IMR-90 (cell line): Measurements from ENCODE around the gene CSGALNACT2. TPM values are rescaled to one million over a fixed set of nuclear protein-coding genes. Genes with fewer than 3 reads are reported as not detected.

Experiments used
- ATAC-seq: fragments of 200-7000 bp; cut with Tn5 transposase; 2 replicates; pipeline ENCODE4 v1.9.1; 2020; ENCODE audit warnings: low read depth, mild to moderate bottlenecking, moderate library complexity
- BruUV-seq: library from RNA; stranded (reverse); fragments of 400-500 nt; replicated peaks from 2 replicates; lab custom pipeline; 2021; lab: Mats Ljungman, UMichigan
- CTCF ChIA-PET: fragments of 300-600 bp; formaldehyde crosslinking; extraction: SDS; loops from one replicate; lab custom pipeline; 2021; ENCODE audit warnings: antibody characterized with exemption; lab: Yijun Ruan, JAX
- POLR2A ChIA-PET: fragments of 300-600 bp; sonication (Branson Sonifier 250); formaldehyde crosslinking; loops from one replicate; lab custom pipeline; 2022; ENCODE audit warnings: antibody characterized with exemption; ENCODE audit not compliant: unreplicated experiment; lab: Charles Lee
- DNase-seq: peaks from one replicate; pipeline ENCODE4 v3.0.0; 2013
- H2AFZ ChIP-seq: replicated peaks from 2 replicates; pipeline ENCODE3; 2013; ENCODE audit warnings: low read length, mild to moderate bottlenecking; ENCODE audit not compliant: poor library complexity
- H2AK5ac ChIP-seq: 2 replicates; pipeline ENCODE4 v1.6.1; 2013; ENCODE audit warnings: low read depth, low read length, inconsistent platforms
- H2AK9ac ChIP-seq: replicated peaks from 2 replicates; pipeline ENCODE3; 2013; ENCODE audit warnings: mild to moderate bottlenecking, low read depth, low read length, moderate library complexity; ENCODE audit not compliant: poor library complexity
- H2BK120ac ChIP-seq: 2 replicates; pipeline ENCODE4 v1.6.1; 2013; ENCODE audit warnings: low read depth, low read length, inconsistent platforms
- H2BK15ac ChIP-seq: 3 replicates; pipeline ENCODE4 v1.6.1; 2013; ENCODE audit warnings: low read depth, low read length, inconsistent platforms
- H2BK20ac ChIP-seq: 2 replicates; pipeline ENCODE4 v1.6.1; 2013; ENCODE audit warnings: low read depth, mild to moderate bottlenecking, inconsistent platforms, low read length, moderate library complexity
- H2BK5ac ChIP-seq: 2 replicates; pipeline ENCODE4 v1.6.1; 2013; ENCODE audit warnings: mild to moderate bottlenecking, low read depth, low read length, inconsistent platforms; ENCODE audit not compliant: poor library complexity, severe bottlenecking
- H3K14ac ChIP-seq: replicated peaks from 2 replicates; pipeline ENCODE4 v1.6.1; 2013; ENCODE audit warnings: low read depth, low read length, inconsistent platforms
- H3K18ac ChIP-seq: 2 replicates; pipeline ENCODE4 v1.6.1; 2013; ENCODE audit warnings: low read depth, low read length, control low read depth
- H3K23ac ChIP-seq: 2 replicates; pipeline ENCODE4 v1.6.1; 2013; ENCODE audit warnings: low read depth, low read length, inconsistent platforms
- H3K27ac ChIP-seq: 2 replicates; pipeline ENCODE4 v1.5.1; 2013; ENCODE audit warnings: mild to moderate bottlenecking, control low read depth, low read length; ENCODE audit not compliant: insufficient read depth
- H3K27me3 ChIP-seq: 2 replicates; pipeline ENCODE4 v1.6.1; 2013; ENCODE audit warnings: low read length; ENCODE audit not compliant: control insufficient read depth, insufficient read depth
- H3K36me3 ChIP-seq: 2 replicates; pipeline ENCODE4 v1.6.1; 2013; ENCODE audit warnings: low read length, mixed read lengths; ENCODE audit not compliant: control insufficient read depth, insufficient read depth
- H3K4ac ChIP-seq: 2 replicates; pipeline ENCODE4 v1.6.1; 2013; ENCODE audit warnings: low read depth, low read length, inconsistent platforms
- H3K4me1 ChIP-seq: 2 replicates; pipeline ENCODE4 v1.6.1; 2013; ENCODE audit warnings: low read length, mixed read lengths; ENCODE audit not compliant: control insufficient read depth, insufficient read depth
- H3K4me2 ChIP-seq: 2 replicates; pipeline ENCODE4 v1.6.1; 2013; ENCODE audit warnings: low read depth, mild to moderate bottlenecking, control low read depth, low read length, moderate library complexity
- H3K4me3 ChIP-seq: 2 replicates; pipeline ENCODE4 v1.5.1; 2013; ENCODE audit warnings: low read depth, mild to moderate bottlenecking, control low read depth, low read length, moderate library complexity; ENCODE audit not compliant: insufficient read depth
- H3K56ac ChIP-seq: 2 replicates; pipeline ENCODE4 v1.6.1; 2013; ENCODE audit warnings: low read length, inconsistent platforms; ENCODE audit not compliant: insufficient read depth; ENCODE audit errors: extremely low read depth
- H3K79me1 ChIP-seq, 2 experiments: 2 replicates each; pipeline ENCODE4 v1.6.1; 2013; ENCODE audit warnings: low read length in 2 of 2, inconsistent platforms in 1 of 2, low read depth in 1 of 2
- H3K9ac ChIP-seq: 2 replicates; pipeline ENCODE4 v1.6.1; 2013; ENCODE audit warnings: low read depth, low read length, control low read depth
- H3K9me1 ChIP-seq: 2 replicates; pipeline ENCODE4 v1.6.1; 2013; ENCODE audit warnings: low read length, inconsistent platforms; ENCODE audit not compliant: insufficient read depth
- H3K9me3 ChIP-seq: 2 replicates; pipeline ENCODE4 v1.6.1; 2013; ENCODE audit warnings: low read length; ENCODE audit not compliant: control insufficient read depth, insufficient read depth
- H4K20me1 ChIP-seq: 2 replicates; pipeline ENCODE4 v1.6.1; 2013; ENCODE audit warnings: low read length, inconsistent platforms; ENCODE audit not compliant: insufficient read depth
- H4K5ac ChIP-seq: 2 replicates; pipeline ENCODE4 v1.6.1; 2013; ENCODE audit warnings: mild to moderate bottlenecking, low read depth, low read length, control low read depth
- H4K8ac ChIP-seq, 2 experiments: 2 replicates each; pipeline ENCODE4 v1.6.1; 2013; ENCODE audit warnings: low read depth in 2 of 2, low read length in 2 of 2, control low read depth in 1 of 2, inconsistent platforms in 1 of 2
- H4K91ac ChIP-seq: 2 replicates; pipeline ENCODE4 v1.6.1; 2013; ENCODE audit warnings: low read depth, low read length, inconsistent platforms; ENCODE audit not compliant: insufficient read depth
- CHD1 ChIP-seq: IDR thresholded peaks from 2 replicates; pipeline ENCODE4 v1.6.1; 2012; ENCODE audit warnings: low read depth, low read length, improper control_type of control experiment
- ELK1 ChIP-seq: fragments of 150-350 bp; IDR thresholded peaks from 2 replicates; pipeline ENCODE4 v1.6.1; 2016; ENCODE audit warnings: low read depth, mild to moderate bottlenecking, low read length, moderate library complexity, borderline replicate concordance
- FOS ChIP-seq: fragments of 150-350 bp; IDR thresholded peaks from 2 replicates; pipeline ENCODE4 v1.6.1; 2016; ENCODE audit warnings: low read depth, low read length
- MAFK ChIP-seq: IDR thresholded peaks from 2 replicates; pipeline ENCODE4 v1.6.1; 2012; ENCODE audit warnings: low read depth, low read length, improper control_type of control experiment
- MAZ ChIP-seq: IDR thresholded peaks from 2 replicates; pipeline ENCODE4 v1.6.1; 2012; ENCODE audit warnings: low read depth, mild to moderate bottlenecking, low read length, improper control_type of control experiment, moderate library complexity, borderline replicate concordance
- MXI1 ChIP-seq: IDR thresholded peaks from 2 replicates; pipeline ENCODE4 v1.6.1; 2012; ENCODE audit warnings: low read depth, mild to moderate bottlenecking, low read length, moderate library complexity, borderline replicate concordance
- RAD21 ChIP-seq: IDR thresholded peaks from 2 replicates; pipeline ENCODE4 v1.6.1; 2012; ENCODE audit warnings: low read length, improper control_type of control experiment
- RCOR1 ChIP-seq: IDR thresholded peaks from 2 replicates; pipeline ENCODE4 v1.6.1; 2012; ENCODE audit warnings: mild to moderate bottlenecking, low read length, improper control_type of control experiment; ENCODE audit not compliant: insufficient replicate concordance
- RFX5 ChIP-seq: IDR thresholded peaks from 2 replicates; pipeline ENCODE4 v1.8.0; 2012; ENCODE audit warnings: low read depth, mild to moderate bottlenecking, low read length, moderate library complexity
- SMC3 ChIP-seq: fragments of 150-350 bp; IDR thresholded peaks from 2 replicates; pipeline ENCODE4 v1.6.1; 2016; ENCODE audit warnings: low read depth, mild to moderate bottlenecking, antibody characterized with exemption, low read length, moderate library complexity
- WGBS, 2 experiments: methylation state at CpG; one replicate each; pipeline versions ENCODE4 v1.1.5 to v1.1.7; 2013; ENCODE audit warnings: missing lambda C conversion rate in 2 of 2; ENCODE audit not compliant: insufficient read length in 1 of 2; ENCODE audit errors: extremely low coverage in 2 of 2; 5-methylcytosine and 5-hydroxymethylcytosine counted together
- dilution Hi-C: fragments of 300-500 bp; cut with HindIII; formaldehyde crosslinking; loops from one replicate; pipeline ENCODE4 v1.14.3; 2018; ENCODE audit warnings: low sequenced_read_pairs; ENCODE audit not compliant: unreplicated experiment
- in situ Hi-C: fragments of 300-500 bp; cut with MboI; formaldehyde crosslinking; loops from 3 replicates; pipeline ENCODE4 v1.14.3; 2019; ENCODE audit warnings: low sequenced_read_pairs, inconsistent platforms, mixed read lengths
- intact Hi-C: fragments of 100-400 bp; cut with micrococcal nuclease; formaldehyde crosslinking; loops from 2 replicates; pipeline ENCODE4 v1.10.0; 2022
- polyA plus RNA-seq, 3 experiments: library from polyadenylated mRNA; depleted of rRNA; stranded (reverse); fragments of >200 nt; gene quantifications; 2 replicates each; pipeline ENCODE4 v1.2.3, GENCODE V29; 2012; ENCODE audit warnings: low replicate concordance in 1 of 3
- total RNA-seq: library from RNA; depleted of rRNA; stranded (reverse); fragments of >200 nt; gene quantifications from 2 replicates; pipeline ENCODE4 v1.2.3, GENCODE V29; 2012
- TF ChIP-seq, protein P1 (sequence below): conservative IDR thresholded peaks from 2 replicates; pipeline ENCODE4 v1.5.1; 2012; ENCODE audit warnings: mild to moderate bottlenecking, low read depth, low read length, improper control_type of control experiment

CSGALNACT2 gene
- total and polyA plus RNA-seq, 2 of the 4 experiments (the other 2 are of a cell fraction) = 6.5 to 13.1 TPM

DNA sequence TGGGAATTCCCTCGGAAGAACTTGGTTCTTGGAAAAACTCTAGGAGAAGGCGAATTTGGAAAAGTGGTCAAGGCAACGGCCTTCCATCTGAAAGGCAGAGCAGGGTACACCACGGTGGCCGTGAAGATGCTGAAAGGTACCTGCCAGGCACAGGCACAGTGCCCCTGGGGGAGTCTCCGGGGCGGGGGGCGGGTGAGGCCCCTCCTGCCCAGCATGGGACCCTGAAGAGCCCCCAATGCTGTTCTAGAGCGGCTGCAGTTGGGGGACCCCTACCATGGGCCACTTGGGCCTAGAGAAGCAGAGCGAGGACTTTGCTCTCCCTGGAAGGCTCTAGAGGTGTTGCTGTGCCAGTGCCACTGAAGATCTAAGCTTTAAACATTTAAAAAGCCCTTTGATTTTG lies 21.6 kb upstream of the CSGALNACT2 start (continued):
- TF ChIP-seq MAZ (no peak), ELK1 (no peak), MXI1 (no peak), RAD21 (no peak)

GRCh38 chr10:43117031-43117776 lies 21.0 kb upstream of the CSGALNACT2 start:
- H4K8ac ChIP-seq = no peak overlapping the region
- H2AK9ac ChIP-seq = no peak overlapping the region
- peaks cover 25% of the 10 kb centered on the region; the same call in 1 of the 2 replicates for H3K27me3 ChIP-seq
- POLR2A ChIA-PET = no interaction called here
- intact Hi-C loops = no loop called here
- H2AK5ac ChIP-seq = no peak overlapping the region
- H3K56ac ChIP-seq = no peak overlapping the region
- H3K23ac ChIP-seq = no peak overlapping the region
- H3K9me3 ChIP-seq = no peaks in the 10 kb centered on the region
- no peak overlapping the region for H2BK20ac ChIP-seq
- no peak overlapping the region for H3K14ac ChIP-seq
- ATAC-seq = no peak
- no peak overlapping the region for H3K9ac ChIP-seq
- dilution Hi-C loops = no loop called here
- CTCF ChIA-PET = no interaction called here
- no peak overlapping the region for H3K4me3 ChIP-seq
- H4K5ac ChIP-seq = no peak overlapping the region
- no peaks in the 10 kb centered on the region for H3K4me1 ChIP-seq
- H2AFZ ChIP-seq = no peak overlapping the region
- no peak overlapping the region for H3K4ac ChIP-seq
- H3K9me1 ChIP-seq = 0 out of 2 replicates have a peak, but pooled peaks cover 4% of the 10 kb centered on the region
- H3K36me3 ChIP-seq = no peaks in the 10 kb centered on the region
- H2BK120ac ChIP-seq = no peak overlapping the region
- H3K4me2 ChIP-seq = no peak overlapping the region
- H4K91ac ChIP-seq = no peak overlapping the region
- DNase-seq = no peak
- H3K27ac ChIP-seq = no peak overlapping the region
- 75% methylated on average over 2 of the region's 9 CpGs; no CpG with 5 or more reads in 1 of the 2 experiments for WGBS, 2 experiments
- TF ChIP-seq RFX5 = no peak
- no peak for TF ChIP-seq MXI1
- TF ChIP-seq, protein P1, sequence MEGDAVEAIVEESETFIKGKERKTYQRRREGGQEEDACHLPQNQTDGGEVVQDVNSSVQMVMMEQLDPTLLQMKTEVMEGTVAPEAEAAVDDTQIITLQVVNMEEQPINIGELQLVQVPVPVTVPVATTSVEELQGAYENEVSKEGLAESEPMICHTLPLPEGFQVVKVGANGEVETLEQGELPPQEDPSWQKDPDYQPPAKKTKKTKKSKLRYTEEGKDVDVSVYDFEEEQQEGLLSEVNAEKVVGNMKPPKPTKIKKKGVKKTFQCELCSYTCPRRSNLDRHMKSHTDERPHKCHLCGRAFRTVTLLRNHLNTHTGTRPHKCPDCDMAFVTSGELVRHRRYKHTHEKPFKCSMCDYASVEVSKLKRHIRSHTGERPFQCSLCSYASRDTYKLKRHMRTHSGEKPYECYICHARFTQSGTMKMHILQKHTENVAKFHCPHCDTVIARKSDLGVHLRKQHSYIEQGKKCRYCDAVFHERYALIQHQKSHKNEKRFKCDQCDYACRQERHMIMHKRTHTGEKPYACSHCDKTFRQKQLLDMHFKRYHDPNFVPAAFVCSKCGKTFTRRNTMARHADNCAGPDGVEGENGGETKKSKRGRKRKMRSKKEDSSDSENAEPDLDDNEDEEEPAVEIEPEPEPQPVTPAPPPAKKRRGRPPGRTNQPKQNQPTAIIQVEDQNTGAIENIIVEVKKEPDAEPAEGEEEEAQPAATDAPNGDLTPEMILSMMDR = no peak
- no peak for TF ChIP-seq FOS
- no peak for TF ChIP-seq RCOR1
- no peak for TF ChIP-seq MAFK
- no peak for TF ChIP-seq SMC3
- TF ChIP-seq MAZ = no peak
- TF ChIP-seq ELK1 = no peak
- TF ChIP-seq RAD21 = no peak
- no peak for TF ChIP-seq CHD1
- H4K20me1 ChIP-seq = no peaks in the 10 kb centered on the region
- H3K18ac ChIP-seq = no peak overlapping the region
- H3K79me1 ChIP-seq = no peaks in the 10 kb centered on the region
- BruUV-seq = no TSS peak
- H2BK15ac ChIP-seq = no peak overlapping the region
- no peak overlapping the region for H2BK5ac ChIP-seq
- in situ Hi-C loops = no loop called here
